ENCODE measurements around the gene ITGA8. TPM values are rescaled to one million over a fixed set of nuclear protein-coding genes. Genes with fewer than 3 reads are reported as not detected.
"Not testable (repeated sequence)": the region's sequence is repeated elsewhere in the genome, so short reads cannot be mapped to it uniquely, and the experiment has no call there.

Gene ITGA8
- total RNA-seq, 4 donors from 2014 or later, result 1.6 to 8.2 (median 4.2) TPM

- WGBS, 2 donors, result 85 to 96% methylated on average over 5 of the region's 5 CpGs
Measured at GRCh38 chr10:15562578-15562977, 157.1 kb downstream of the ITGA8 start.

DNA sequence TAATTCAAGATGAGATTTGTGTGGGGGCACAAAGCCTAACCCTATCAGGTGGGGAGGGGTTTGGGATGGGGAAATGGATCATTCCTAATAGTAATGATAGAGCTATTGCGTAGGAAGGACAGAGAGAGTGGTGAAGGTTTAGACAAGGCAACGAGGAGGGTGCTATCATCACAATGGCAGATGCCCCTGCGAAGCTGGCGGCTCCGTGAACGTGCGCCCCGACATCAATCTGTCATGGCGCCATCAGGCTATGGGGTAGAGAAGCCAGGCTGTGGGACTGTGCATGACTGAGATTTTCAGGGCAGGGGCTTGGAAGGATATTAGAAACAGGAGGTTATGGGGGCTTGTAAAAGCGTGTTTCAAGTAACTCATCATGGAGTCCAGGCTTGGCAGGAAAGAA, 157.6 kb downstream of the ITGA8 start:
- TF ChIP-seq CTCF (IDR thresholded peaks at IDR 0.05) (no peak), POLR2A (IDR thresholded peaks at IDR 0.05) (no peak)
- intact Hi-C loops (cut with DNase I; ENCODE audit: low total_unique reads), result no loop called here
- 93 to 95% methylated on average over 10 of the region's 10 CpGs for WGBS, 2 donors
- no peak overlapping the region for H3K4me3 ChIP-seq (ENCODE audit: low read depth, poor library complexity, severe bottlenecking)
- DNase-seq (ENCODE audit: low spot score in 2 of 2), result no peak

More at GRCh38 chr10:15562578-15562977, 157.1 kb downstream of the ITGA8 start:
- TF ChIP-seq POLR2A (IDR thresholded peaks at IDR 0.05) (no peak), CTCF (IDR thresholded peaks at IDR 0.05) (no peak)
- no peak for DNase-seq (ENCODE audit: low spot score in 2 of 2)
- intact Hi-C loops (cut with DNase I; ENCODE audit: low total_unique reads), result no loop called here
- H3K4me3 ChIP-seq (ENCODE audit: low read depth, poor library complexity, severe bottlenecking), result no peak overlapping the region

DNA sequence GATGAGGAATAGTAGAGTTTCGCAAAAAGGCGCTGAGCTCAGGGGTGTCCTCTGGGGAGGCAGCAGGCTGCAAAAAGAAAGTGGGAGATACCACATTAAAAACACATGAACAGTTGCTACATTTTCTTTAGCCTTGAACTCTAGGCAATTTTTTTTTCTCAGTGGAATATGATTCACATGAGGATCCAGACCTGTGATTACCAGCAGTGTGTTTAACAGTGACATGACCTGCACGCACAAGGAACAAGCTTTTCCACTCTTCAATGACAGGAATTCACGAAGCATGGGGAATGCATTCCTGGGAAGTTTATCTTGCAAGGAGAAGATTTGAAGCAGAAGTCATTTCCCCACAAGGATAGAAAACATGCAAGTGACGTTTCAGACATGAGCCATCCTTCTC, 161.6 kb downstream of the ITGA8 start:
- intact Hi-C loops (cut with DNase I; ENCODE audit: low total_unique reads), result no loop called here
- TF ChIP-seq POLR2A (IDR thresholded peaks at IDR 0.05), result no peak
- no peak for TF ChIP-seq CTCF (IDR thresholded peaks at IDR 0.05)
- no peak overlapping the region for H3K4me3 ChIP-seq (ENCODE audit: low read depth, poor library complexity, severe bottlenecking)
- no peak for DNase-seq (ENCODE audit: low spot score in 2 of 2)
- WGBS, 2 donors, result 55 to 58% methylated on average over 5 of the region's 5 CpGs

- 71 to 89% methylated on average over 3 of the region's 3 CpGs for WGBS, 2 donors
- DNase-seq (ENCODE audit: low spot score in 2 of 2); H3K4me3 ChIP-seq (ENCODE audit: low read depth, poor library complexity, severe bottlenecking); intact Hi-C loops (cut with DNase I; ENCODE audit: low total_unique reads): not testable (repeated sequence)
Measured at GRCh38 chr10:15557168-15557567, 162.6 kb downstream of the ITGA8 start.

GRCh38 chr10:15550950-15551349, 168.8 kb downstream of the ITGA8 start:
- TF ChIP-seq CTCF (IDR thresholded peaks at IDR 0.05), result no peak
- no peak for TF ChIP-seq POLR2A (IDR thresholded peaks at IDR 0.05)
- H3K4me3 ChIP-seq (ENCODE audit: low read depth, poor library complexity, severe bottlenecking), result no peak overlapping the region
- DNase-seq (ENCODE audit: low spot score in 2 of 2), result no peak
- WGBS, 2 donors, result 59 to 70% methylated on average over 3 of the region's 3 CpGs
- intact Hi-C loops (cut with DNase I; ENCODE audit: low total_unique reads), result no loop called here

DNA sequence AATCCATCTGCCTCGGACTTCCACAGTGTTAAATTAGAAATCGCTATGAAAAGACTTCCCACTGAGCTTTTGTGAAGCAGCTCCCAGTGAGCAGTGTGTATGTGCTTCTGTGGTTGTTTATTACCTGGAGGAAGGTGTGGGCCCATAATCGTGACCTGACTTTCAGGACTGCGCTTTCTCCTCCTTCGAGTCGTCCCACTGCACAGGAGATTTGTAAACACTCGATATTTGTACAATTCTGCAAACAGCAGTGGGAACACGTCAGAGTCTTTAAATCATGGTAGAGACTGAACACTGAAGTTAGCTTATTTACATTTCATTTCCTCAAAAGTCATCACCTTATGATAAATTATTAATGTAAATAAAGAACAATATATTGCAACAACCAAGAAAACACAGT, 171.4 kb downstream of the ITGA8 start:
- no peak overlapping the region for H3K4me3 ChIP-seq (ENCODE audit: low read depth, poor library complexity, severe bottlenecking)
- TF ChIP-seq POLR2A (IDR thresholded peaks at IDR 0.05), result no peak
- no peak for TF ChIP-seq CTCF (IDR thresholded peaks at IDR 0.05)
- no peak for DNase-seq (ENCODE audit: low spot score in 2 of 2)
- intact Hi-C loops (cut with DNase I; ENCODE audit: low total_unique reads), result no loop called here
- WGBS, 2 donors, result 77 to 88% methylated on average over 8 of the region's 8 CpGs
